ENCODE results near the gene SLC38A6. TPM values are rescaled to one million over a fixed set of nuclear protein-coding genes. Genes with fewer than 3 reads are reported as not detected.

Gene SLC38A6
- total RNA-seq, 2 donors from 2014 or later, result 5.7 to 6.9 TPM

DNA sequence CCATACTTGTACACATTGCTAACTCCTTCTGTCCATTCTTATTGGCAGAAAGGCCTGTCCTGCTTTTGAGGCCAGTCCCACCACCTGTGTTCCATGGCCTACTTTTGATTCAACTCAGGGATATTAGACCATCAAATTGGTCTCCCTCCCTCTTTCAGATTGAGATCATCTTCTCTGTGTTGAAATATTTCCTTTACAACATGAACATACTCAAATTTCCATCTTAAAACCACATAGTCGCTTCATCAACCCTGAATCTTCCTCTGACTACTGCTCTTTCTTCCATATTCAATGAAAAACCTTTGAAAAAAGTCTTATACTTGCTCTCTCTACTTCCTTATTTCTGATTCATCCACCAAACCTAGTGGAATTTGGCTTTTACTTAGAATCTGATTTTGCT lies 35.1 kb upstream of the SLC38A6 start:
- Histone ChIP-seq H3K36me3 (no peaks in the 10 kb centered on the region), H3K9me3 (no peaks in the 10 kb centered on the region), H3K27me3 (no peaks in the 10 kb centered on the region), H3K4me1 (peaks cover 0 to 19% of the 10 kb centered on the region in 2 donors), H3K4me3 (no peak overlapping the region), H3K27ac (no peak overlapping the region)
- DNase-seq (ENCODE audit: low spot score), result no peak
- TF ChIP-seq, protein P1, sequence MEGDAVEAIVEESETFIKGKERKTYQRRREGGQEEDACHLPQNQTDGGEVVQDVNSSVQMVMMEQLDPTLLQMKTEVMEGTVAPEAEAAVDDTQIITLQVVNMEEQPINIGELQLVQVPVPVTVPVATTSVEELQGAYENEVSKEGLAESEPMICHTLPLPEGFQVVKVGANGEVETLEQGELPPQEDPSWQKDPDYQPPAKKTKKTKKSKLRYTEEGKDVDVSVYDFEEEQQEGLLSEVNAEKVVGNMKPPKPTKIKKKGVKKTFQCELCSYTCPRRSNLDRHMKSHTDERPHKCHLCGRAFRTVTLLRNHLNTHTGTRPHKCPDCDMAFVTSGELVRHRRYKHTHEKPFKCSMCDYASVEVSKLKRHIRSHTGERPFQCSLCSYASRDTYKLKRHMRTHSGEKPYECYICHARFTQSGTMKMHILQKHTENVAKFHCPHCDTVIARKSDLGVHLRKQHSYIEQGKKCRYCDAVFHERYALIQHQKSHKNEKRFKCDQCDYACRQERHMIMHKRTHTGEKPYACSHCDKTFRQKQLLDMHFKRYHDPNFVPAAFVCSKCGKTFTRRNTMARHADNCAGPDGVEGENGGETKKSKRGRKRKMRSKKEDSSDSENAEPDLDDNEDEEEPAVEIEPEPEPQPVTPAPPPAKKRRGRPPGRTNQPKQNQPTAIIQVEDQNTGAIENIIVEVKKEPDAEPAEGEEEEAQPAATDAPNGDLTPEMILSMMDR (IDR thresholded peaks at IDR 0.05), result no peak

DNA sequence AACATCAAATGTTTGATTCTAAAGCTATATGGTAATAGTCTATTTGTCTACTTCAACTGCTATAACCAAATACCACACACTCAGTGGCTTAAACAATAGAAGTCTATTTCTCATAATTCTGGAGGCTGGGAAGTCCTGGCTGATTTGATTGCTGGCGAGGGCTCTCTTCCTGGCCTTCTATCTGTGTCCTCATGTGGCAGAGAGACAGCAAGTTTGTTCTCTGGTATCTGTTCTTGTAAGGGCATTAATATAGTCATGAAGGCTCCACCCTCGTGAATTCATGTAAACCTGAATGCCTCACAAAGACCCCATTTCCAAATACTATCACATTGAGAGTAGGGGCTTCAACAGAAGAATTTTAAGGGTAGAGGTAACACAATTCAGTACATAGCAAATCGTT lies 34.3 kb upstream of the SLC38A6 start:
- H3K36me3 ChIP-seq, result no peaks in the 10 kb centered on the region
- peaks cover 0 to 19% of the 10 kb centered on the region in 2 donors for H3K4me1 ChIP-seq
- H3K27ac ChIP-seq, result no peak overlapping the region

DNA sequence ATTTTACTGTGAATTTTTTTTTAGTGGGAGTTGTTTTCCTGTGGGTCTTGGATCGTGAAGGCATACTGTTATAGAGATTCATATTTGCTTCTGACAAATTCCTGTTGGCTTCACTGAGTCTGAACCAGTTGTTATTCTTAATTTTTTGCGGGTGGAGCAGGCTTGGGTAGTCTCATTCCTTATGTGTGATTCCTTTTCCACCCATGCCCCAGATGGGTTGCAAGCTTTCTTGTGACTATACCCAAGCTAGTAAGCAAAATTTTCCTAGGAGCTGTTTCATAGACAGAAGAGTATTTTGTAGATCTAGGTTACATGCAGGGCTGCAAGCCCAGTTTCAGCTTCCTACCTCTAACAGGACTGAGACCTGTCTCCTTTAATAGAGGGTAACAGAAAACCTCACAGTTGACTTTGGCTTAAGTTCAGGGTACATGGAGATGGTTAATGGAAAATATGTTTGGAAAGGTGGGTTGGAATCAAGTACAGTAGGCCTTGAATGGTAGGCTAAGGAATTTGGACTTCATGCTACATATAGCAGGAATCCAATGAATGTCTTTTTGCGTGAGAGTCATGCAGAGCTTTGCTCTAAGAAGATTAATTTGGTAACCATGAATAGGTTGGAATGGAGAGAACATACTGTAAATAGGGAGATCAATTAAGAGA lies 29.1 kb upstream of the SLC38A6 start:
- H3K9me3 ChIP-seq, result peaks cover 0 to 19% of the 10 kb centered on the region in 2 donors
- no peaks in the 10 kb centered on the region for H3K36me3 ChIP-seq
- TF ChIP-seq, protein P1 (IDR thresholded peaks at IDR 0.05), result no peak
- peaks cover 0 to 7% of the 10 kb centered on the region in 2 donors for H3K4me1 ChIP-seq
- no peak overlapping the region for H3K4me3 ChIP-seq
- no peak for DNase-seq (ENCODE audit: low spot score)
- peak overlapping the region in 1 of 2 donors; percentile 7 for H3K27ac ChIP-seq
- no peaks in the 10 kb centered on the region for H3K27me3 ChIP-seq

More for the DNA sequence above, 34.3 kb upstream of the SLC38A6 start:
- no peak for DNase-seq (ENCODE audit: low spot score)
- Histone ChIP-seq H3K27me3 (no peaks in the 10 kb centered on the region), H3K9me3 (no peaks in the 10 kb centered on the region), H3K4me3 (no peak overlapping the region)
- TF ChIP-seq, protein P1 (IDR thresholded peaks at IDR 0.05), result no peak

DNA sequence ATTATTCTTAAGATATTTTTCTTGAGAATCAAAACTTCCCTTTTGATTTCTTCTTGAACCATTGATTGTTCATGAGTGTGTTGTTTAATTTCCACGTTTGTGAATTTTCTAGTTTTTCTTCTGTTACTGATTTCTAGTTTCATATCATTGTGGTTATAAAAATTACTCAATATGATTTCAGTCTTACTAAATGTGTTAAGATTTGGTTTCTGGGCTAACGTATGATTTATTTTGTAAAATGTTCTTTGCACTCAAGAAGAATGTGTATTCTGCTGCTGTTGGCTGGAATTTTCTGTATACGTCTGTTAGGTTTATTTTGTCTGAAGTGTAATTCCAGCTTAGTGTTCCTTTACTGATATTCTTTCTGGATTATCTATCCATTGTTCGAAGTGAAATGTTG lies 24.8 kb upstream of the SLC38A6 start:
- no peaks in the 10 kb centered on the region for H3K4me1 ChIP-seq
- H3K27me3 ChIP-seq, result no peaks in the 10 kb centered on the region
- H3K36me3 ChIP-seq, result no peaks in the 10 kb centered on the region
- H3K4me3 ChIP-seq, result no peak overlapping the region
- H3K9me3 ChIP-seq, result peaks cover 5 to 39% of the 10 kb centered on the region in 2 donors
- no peak overlapping the region for H3K27ac ChIP-seq
- TF ChIP-seq, protein P1 (IDR thresholded peaks at IDR 0.05), result no peak
- DNase-seq (ENCODE audit: low spot score), result no peak

DNA sequence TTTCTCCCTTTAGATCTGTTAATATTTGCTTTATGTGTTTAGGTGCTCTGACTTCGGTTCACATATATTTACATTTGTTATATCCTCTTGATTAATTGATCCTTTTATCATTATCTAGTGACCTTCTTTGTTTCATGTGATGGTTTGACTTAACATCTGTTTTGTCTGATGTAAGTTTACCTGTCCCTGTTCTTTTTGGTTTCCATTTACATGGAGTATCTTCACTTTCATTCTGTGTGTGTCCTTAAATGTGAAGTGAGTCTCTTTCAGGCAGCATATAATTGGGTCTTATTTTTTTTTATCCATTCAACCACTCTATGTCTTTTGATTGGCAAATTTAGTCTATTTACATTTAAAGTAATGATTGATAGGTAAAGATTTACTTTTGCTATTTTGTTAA lies 24.4 kb upstream of the SLC38A6 start:
- H3K9me3 ChIP-seq, result peaks cover 5 to 39% of the 10 kb centered on the region in 2 donors
- no peak overlapping the region for H3K4me3 ChIP-seq
- no peak for DNase-seq (ENCODE audit: low spot score)
- no peaks in the 10 kb centered on the region for H3K36me3 ChIP-seq
- H3K4me1 ChIP-seq, result no peaks in the 10 kb centered on the region
- no peak overlapping the region for H3K27ac ChIP-seq
- TF ChIP-seq, protein P1 (IDR thresholded peaks at IDR 0.05), result no peak
- no peaks in the 10 kb centered on the region for H3K27me3 ChIP-seq

DNA sequence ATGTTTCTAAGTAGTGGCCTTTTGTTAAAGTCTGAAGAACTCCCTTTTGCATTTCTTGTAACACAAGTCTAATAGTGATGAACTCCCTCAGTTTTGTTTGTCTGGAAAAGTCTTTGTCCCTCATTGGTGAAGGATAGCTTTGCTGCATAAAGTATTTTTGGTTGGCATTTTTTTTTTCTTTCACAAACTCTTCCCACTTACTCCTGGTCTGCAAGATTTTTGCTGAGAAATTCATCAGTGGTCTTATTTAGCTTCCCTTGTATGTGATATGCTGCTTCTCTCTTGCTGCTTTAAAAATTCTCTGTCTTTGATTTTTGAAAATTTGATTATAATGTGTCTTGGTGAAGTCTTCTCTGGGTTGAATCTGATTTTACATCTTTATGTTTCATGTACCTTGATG lies 22.9 kb upstream of the SLC38A6 start:
- TF ChIP-seq, protein P1 (IDR thresholded peaks at IDR 0.05), result no peak
- Histone ChIP-seq H3K27ac (no peak overlapping the region), H3K4me1 (no peaks in the 10 kb centered on the region), H3K9me3 (peaks cover 5 to 39% of the 10 kb centered on the region in 2 donors), H3K27me3 (no peaks in the 10 kb centered on the region), H3K36me3 (no peaks in the 10 kb centered on the region), H3K4me3 (no peak overlapping the region)
- no peak for DNase-seq (ENCODE audit: low spot score)

All from right atrium auricular region (tissue), 2 donors.